Measurements from ENCODE around the gene CGREF1.

Gene CGREF1

GRCh38 chr2:27137322-27137935 is 18.5 kb upstream of the CGREF1 start:
- no peaks in the 10 kb centered on the region for H3K27me3 ChIP-seq (ENCODE audit: insufficient read depth, poor library complexity, severe bottlenecking)
- peaks cover 10% of the 10 kb centered on the region for H3K36me3 ChIP-seq (ENCODE audit: low read depth)
- DNase-seq (ENCODE audit: low spot score) (no peak), ATAC-seq (ENCODE audit: low read depth) (no peak)
- no peak for TF ChIP-seq CTCF (IDR thresholded peaks at IDR 0.05; ENCODE audit: poor library complexity, severe bottlenecking)
- peaks cover 6% of the 10 kb centered on the region for H3K4me1 ChIP-seq (ENCODE audit: insufficient read depth, poor library complexity, severe bottlenecking)
- no peaks in the 10 kb centered on the region for H3K9me3 ChIP-seq (ENCODE audit: severe bottlenecking)
- H3K27ac ChIP-seq (ENCODE audit: poor library complexity, severe bottlenecking) = no peak overlapping the region
- H3K4me3 ChIP-seq (ENCODE audit: severe bottlenecking) = no peak overlapping the region

GRCh38 chr2:27136751-27137150 is 17.8 kb upstream of the CGREF1 start:
- H3K36me3 ChIP-seq (ENCODE audit: low read depth) = peaks cover 17% of the 10 kb centered on the region
- H3K27ac ChIP-seq (ENCODE audit: poor library complexity, severe bottlenecking) = no peak overlapping the region
- no peaks in the 10 kb centered on the region for H3K27me3 ChIP-seq (ENCODE audit: insufficient read depth, poor library complexity, severe bottlenecking)
- peaks cover 6% of the 10 kb centered on the region for H3K4me1 ChIP-seq (ENCODE audit: insufficient read depth, poor library complexity, severe bottlenecking)
- ATAC-seq (ENCODE audit: low read depth) (no peak), DNase-seq (ENCODE audit: low spot score) (no peak)
- TF ChIP-seq CTCF (IDR thresholded peaks at IDR 0.05; ENCODE audit: poor library complexity, severe bottlenecking) = no peak
- no peak overlapping the region for H3K4me3 ChIP-seq (ENCODE audit: severe bottlenecking)
- no peaks in the 10 kb centered on the region for H3K9me3 ChIP-seq (ENCODE audit: severe bottlenecking)

- Histone ChIP-seq H3K4me3 (ENCODE audit: severe bottlenecking) (no peak overlapping the region), H3K27me3 (ENCODE audit: insufficient read depth, poor library complexity, severe bottlenecking) (no peaks in the 10 kb centered on the region), H3K36me3 (ENCODE audit: low read depth) (peaks cover 27% of the 10 kb centered on the region), H3K4me1 (ENCODE audit: insufficient read depth, poor library complexity, severe bottlenecking) (peaks cover 6% of the 10 kb centered on the region), H3K9me3 (ENCODE audit: severe bottlenecking) (no peaks in the 10 kb centered on the region), H3K27ac (ENCODE audit: poor library complexity, severe bottlenecking) (no peak overlapping the region)
- DNase-seq (ENCODE audit: low spot score) = no peak
- no peak for TF ChIP-seq CTCF (IDR thresholded peaks at IDR 0.05; ENCODE audit: poor library complexity, severe bottlenecking)
- ATAC-seq (ENCODE audit: low read depth) = no peak
These were observed 16.6 kb upstream of the CGREF1 start for GRCh38 chr2:27135478-27135955.

- no peak overlapping the region for H3K27ac ChIP-seq (ENCODE audit: poor library complexity, severe bottlenecking)
- no peak for TF ChIP-seq CTCF (IDR thresholded peaks at IDR 0.05; ENCODE audit: poor library complexity, severe bottlenecking)
- peaks cover 27% of the 10 kb centered on the region for H3K36me3 ChIP-seq (ENCODE audit: low read depth)
- H3K27me3 ChIP-seq (ENCODE audit: insufficient read depth, poor library complexity, severe bottlenecking) = no peaks in the 10 kb centered on the region
- H3K4me3 ChIP-seq (ENCODE audit: severe bottlenecking) = peak overlapping the region; percentile 64
- H3K9me3 ChIP-seq (ENCODE audit: severe bottlenecking) = no peaks in the 10 kb centered on the region
- ATAC-seq (ENCODE audit: low read depth) (no peak), DNase-seq (ENCODE audit: low spot score) (no peak)
- H3K4me1 ChIP-seq (ENCODE audit: insufficient read depth, poor library complexity, severe bottlenecking) = peaks cover 6% of the 10 kb centered on the region
These were observed 16.0 kb upstream of the CGREF1 start for GRCh38 chr2:27134781-27135477.

Measured in RWPE2 (cell line).